ENCODE data around the gene EFNB2. TPM values are rescaled to one million over a fixed set of nuclear protein-coding genes. Genes with fewer than 3 reads are reported as not detected.

Gene EFNB2
- total and polyA plus RNA-seq, 4 donors: 34.2 to 83.3 (median 45.1) TPM

GRCh38 chr13:106467427-106468122, 67.9 kb downstream of the EFNB2 start:
- Histone ChIP-seq H3K27me3 (ENCODE audit: control insufficient read depth, insufficient read depth, low read length) (peaks cover 4% of the 10 kb centered on the region), H3K9me3 (ENCODE audit: control insufficient read depth, insufficient read depth, low read length) (no peaks in the 10 kb centered on the region), H3K4me1 (ENCODE audit: control insufficient read depth, insufficient read depth, low read length) (peaks cover 15% of the 10 kb centered on the region), H3K4me3 (ENCODE audit: low read depth, low read length) (no peak overlapping the region), H3K36me3 (ENCODE audit: control insufficient read depth, insufficient read depth, low read length) (no peaks in the 10 kb centered on the region), H3K27ac (ENCODE audit: low read depth, low read length) (peak overlapping the region; percentile 1)
- 70% methylated on average over 5 of the region's 10 CpGs for WGBS (ENCODE audit: insufficient coverage)
- no peak for DNase-seq (ENCODE audit: low read depth in 4 of 6, low spot score in 6 of 6)

- H3K4me1 ChIP-seq (ENCODE audit: control insufficient read depth, insufficient read depth, low read length): peaks cover 11% of the 10 kb centered on the region
- no peak overlapping the region for H3K4me3 ChIP-seq (ENCODE audit: low read depth, low read length)
- H3K36me3 ChIP-seq (ENCODE audit: control insufficient read depth, insufficient read depth, low read length): no peaks in the 10 kb centered on the region
- H3K27ac ChIP-seq (ENCODE audit: low read depth, low read length): no peak overlapping the region
- no peak for DNase-seq (ENCODE audit: low read depth in 4 of 6, low spot score in 6 of 6)
- WGBS (ENCODE audit: insufficient coverage): no CpG with 5 or more reads among the region's 7 CpGs
- peaks cover 1% of the 10 kb centered on the region for H3K27me3 ChIP-seq (ENCODE audit: control insufficient read depth, insufficient read depth, low read length)
- H3K9me3 ChIP-seq (ENCODE audit: control insufficient read depth, insufficient read depth, low read length): no peaks in the 10 kb centered on the region
Observed at GRCh38 chr13:106466691-106467426, 68.6 kb downstream of the EFNB2 start.

GRCh38 chr13:106464076-106464475, 71.4 kb downstream of the EFNB2 start:
- Histone ChIP-seq H3K27ac (ENCODE audit: low read depth, low read length) (no peak overlapping the region), H3K4me3 (ENCODE audit: low read depth, low read length) (no peak overlapping the region), H3K36me3 (ENCODE audit: control insufficient read depth, insufficient read depth, low read length) (no peaks in the 10 kb centered on the region), H3K27me3 (ENCODE audit: control insufficient read depth, insufficient read depth, low read length) (no peaks in the 10 kb centered on the region), H3K9me3 (ENCODE audit: control insufficient read depth, insufficient read depth, low read length) (no peaks in the 10 kb centered on the region), H3K4me1 (ENCODE audit: control insufficient read depth, insufficient read depth, low read length) (peaks cover 7% of the 10 kb centered on the region)
- WGBS (ENCODE audit: insufficient coverage): 73% methylated on average over 3 of the region's 4 CpGs
- no peak for DNase-seq (ENCODE audit: low read depth in 4 of 6, low spot score in 6 of 6)

DNA sequence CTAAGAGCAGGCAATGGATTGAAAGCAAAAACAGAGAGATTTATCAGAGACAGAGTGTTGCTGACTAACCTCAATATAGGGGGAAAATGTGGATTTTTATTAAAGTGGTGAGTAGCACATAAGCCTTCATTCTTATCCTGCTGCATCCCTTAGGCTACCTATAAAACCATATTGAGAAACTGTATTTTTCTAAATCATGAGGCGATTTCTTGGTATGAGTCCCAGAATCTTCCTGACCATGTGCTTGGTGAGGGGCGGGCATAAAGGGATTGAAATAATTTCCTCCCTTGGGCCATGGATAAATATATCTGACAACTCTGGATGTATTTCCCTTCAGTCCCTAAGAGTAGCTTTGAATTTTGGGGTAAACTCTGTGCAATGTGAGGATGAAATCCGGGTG, 72.8 kb downstream of the EFNB2 start:
- Histone ChIP-seq H3K4me3 (ENCODE audit: low read depth, low read length) (no peak overlapping the region), H3K36me3 (ENCODE audit: control insufficient read depth, insufficient read depth, low read length) (no peaks in the 10 kb centered on the region), H3K4me1 (ENCODE audit: control insufficient read depth, insufficient read depth, low read length) (no peaks in the 10 kb centered on the region), H3K9me3 (ENCODE audit: control insufficient read depth, insufficient read depth, low read length) (no peaks in the 10 kb centered on the region), H3K27me3 (ENCODE audit: control insufficient read depth, insufficient read depth, low read length) (no peaks in the 10 kb centered on the region), H3K27ac (ENCODE audit: low read depth, low read length) (no peak overlapping the region)
- no peak for DNase-seq (ENCODE audit: low read depth in 4 of 6, low spot score in 6 of 6)
- WGBS (ENCODE audit: insufficient coverage): 93% methylated on average over 1 of the region's 3 CpGs

DNA sequence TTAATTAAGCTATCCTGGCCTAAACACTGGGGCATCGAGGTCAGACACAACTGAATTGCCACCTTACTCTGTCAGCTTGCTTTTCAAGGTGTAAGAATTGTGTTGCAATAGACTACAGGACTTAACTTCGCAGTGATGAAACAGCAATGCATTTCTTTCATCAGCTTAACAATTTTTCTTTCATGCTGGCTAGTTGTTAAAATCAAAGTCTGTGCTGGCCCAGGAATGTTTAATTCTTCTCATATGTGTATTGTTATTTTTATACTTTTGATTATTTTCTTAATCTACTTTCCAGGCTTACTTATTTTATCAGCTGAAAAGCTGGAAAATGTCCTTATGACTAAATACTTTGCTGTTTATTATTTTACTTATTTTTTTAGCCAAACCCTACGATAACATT, 79.7 kb downstream of the EFNB2 start:
- Histone ChIP-seq H3K27ac (ENCODE audit: low read depth, low read length) (peak overlapping the region; percentile 40), H3K9me3 (ENCODE audit: control insufficient read depth, insufficient read depth, low read length) (no peaks in the 10 kb centered on the region), H3K4me3 (ENCODE audit: low read depth, low read length) (no peak overlapping the region), H3K27me3 (ENCODE audit: control insufficient read depth, insufficient read depth, low read length) (no peaks in the 10 kb centered on the region), H3K36me3 (ENCODE audit: control insufficient read depth, insufficient read depth, low read length) (no peaks in the 10 kb centered on the region), H3K4me1 (ENCODE audit: control insufficient read depth, insufficient read depth, low read length) (no peaks in the 10 kb centered on the region)
- no peak for DNase-seq (ENCODE audit: low read depth in 4 of 6, low spot score in 6 of 6)
- WGBS (ENCODE audit: insufficient coverage): 83% methylated on average over 1 of the region's 3 CpGs

GRCh38 chr13:106455190-106455589, 80.3 kb downstream of the EFNB2 start:
- DNase-seq (ENCODE audit: low read depth in 4 of 6, low spot score in 6 of 6): no peak
- peak overlapping the region; percentile 40 for H3K27ac ChIP-seq (ENCODE audit: low read depth, low read length)
- H3K27me3 ChIP-seq (ENCODE audit: control insufficient read depth, insufficient read depth, low read length): no peaks in the 10 kb centered on the region
- no peaks in the 10 kb centered on the region for H3K9me3 ChIP-seq (ENCODE audit: control insufficient read depth, insufficient read depth, low read length)
- WGBS (ENCODE audit: insufficient coverage): 97% methylated on average over 5 of the region's 9 CpGs
- H3K36me3 ChIP-seq (ENCODE audit: control insufficient read depth, insufficient read depth, low read length): no peaks in the 10 kb centered on the region
- no peaks in the 10 kb centered on the region for H3K4me1 ChIP-seq (ENCODE audit: control insufficient read depth, insufficient read depth, low read length)
- H3K4me3 ChIP-seq (ENCODE audit: low read depth, low read length): no peak overlapping the region

DNA sequence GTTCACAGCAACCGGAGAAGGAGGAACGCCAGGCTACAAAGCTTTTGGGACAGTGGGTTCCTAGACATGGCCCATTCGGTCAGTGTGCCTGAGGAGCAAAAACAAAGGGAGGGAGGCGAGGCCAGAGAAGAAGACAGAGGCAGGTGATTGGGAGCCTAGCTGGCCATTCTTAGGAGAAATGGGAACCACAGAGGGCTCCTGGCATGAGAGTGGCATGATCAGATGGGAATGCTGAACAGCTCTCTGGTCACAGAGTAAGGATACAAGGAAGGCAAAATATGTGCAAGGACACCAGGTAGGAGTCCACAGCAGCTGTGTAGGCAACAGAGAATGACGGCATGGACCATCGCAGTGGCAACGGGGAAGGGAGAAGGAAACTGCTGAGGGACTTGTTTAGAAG, 82.4 kb downstream of the EFNB2 start:
- H3K36me3 ChIP-seq (ENCODE audit: control insufficient read depth, insufficient read depth, low read length): no peaks in the 10 kb centered on the region

DNA sequence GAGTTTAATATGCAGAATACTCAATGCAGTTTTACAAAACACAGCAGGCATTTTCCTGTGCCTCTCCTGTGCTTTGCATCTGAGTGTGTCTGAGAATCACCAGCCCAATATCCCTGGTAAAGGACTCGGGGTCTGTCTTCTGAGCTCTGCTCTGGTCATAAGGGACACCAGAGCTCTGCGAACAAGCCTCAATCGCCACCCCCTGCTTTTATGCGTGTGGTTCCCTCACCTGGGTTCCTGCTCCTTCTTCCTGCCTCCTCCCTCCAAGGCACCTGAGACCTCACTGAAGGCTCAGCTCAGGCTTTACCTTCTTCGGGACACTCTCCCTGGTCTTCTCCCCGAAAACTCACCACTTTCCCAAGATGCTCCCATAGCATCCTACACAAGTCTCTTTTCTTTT, 84.5 kb downstream of the EFNB2 start:
- WGBS (ENCODE audit: insufficient coverage): 95% methylated on average over 6 of the region's 6 CpGs
- no peak for DNase-seq (ENCODE audit: low read depth in 4 of 6, low spot score in 6 of 6)
- Histone ChIP-seq H3K4me3 (ENCODE audit: low read depth, low read length) (no peak overlapping the region), H3K4me1 (ENCODE audit: control insufficient read depth, insufficient read depth, low read length) (no peaks in the 10 kb centered on the region), H3K27ac (ENCODE audit: low read depth, low read length) (no peak overlapping the region), H3K36me3 (ENCODE audit: control insufficient read depth, insufficient read depth, low read length) (no peaks in the 10 kb centered on the region), H3K9me3 (ENCODE audit: control insufficient read depth, insufficient read depth, low read length) (no peaks in the 10 kb centered on the region), H3K27me3 (ENCODE audit: control insufficient read depth, insufficient read depth, low read length) (no peaks in the 10 kb centered on the region)

More for the DNA sequence above, 82.4 kb downstream of the EFNB2 start:
- Histone ChIP-seq H3K4me1 (ENCODE audit: control insufficient read depth, insufficient read depth, low read length) (no peaks in the 10 kb centered on the region), H3K27me3 (ENCODE audit: control insufficient read depth, insufficient read depth, low read length) (no peaks in the 10 kb centered on the region), H3K4me3 (ENCODE audit: low read depth, low read length) (no peak overlapping the region), H3K27ac (ENCODE audit: low read depth, low read length) (no peak overlapping the region), H3K9me3 (ENCODE audit: control insufficient read depth, insufficient read depth, low read length) (no peaks in the 10 kb centered on the region)
- whole genome bisulfite sequencing (ENCODE audit: insufficient coverage): 92% methylated on average over 7 of the region's 7 CpGs
- DNase-seq (ENCODE audit: low read depth in 4 of 6, low spot score in 6 of 6): no peak

- no peaks in the 10 kb centered on the region for H3K36me3 ChIP-seq (ENCODE audit: control insufficient read depth, insufficient read depth, low read length)
- DNase-seq (ENCODE audit: low read depth in 4 of 6, low spot score in 6 of 6): peak in 1 of 6 donors; percentile 50
- no peaks in the 10 kb centered on the region for H3K4me1 ChIP-seq (ENCODE audit: control insufficient read depth, insufficient read depth, low read length)
- no peak overlapping the region for H3K27ac ChIP-seq (ENCODE audit: low read depth, low read length)
- H3K9me3 ChIP-seq (ENCODE audit: control insufficient read depth, insufficient read depth, low read length): no peaks in the 10 kb centered on the region
- H3K27me3 ChIP-seq (ENCODE audit: control insufficient read depth, insufficient read depth, low read length): no peaks in the 10 kb centered on the region
- H3K4me3 ChIP-seq (ENCODE audit: low read depth, low read length): no peak overlapping the region
- 75% methylated on average over 1 of the region's 4 CpGs for WGBS (ENCODE audit: insufficient coverage)
Observed at GRCh38 chr13:106449096-106449495, 86.4 kb downstream of the EFNB2 start.

DNA sequence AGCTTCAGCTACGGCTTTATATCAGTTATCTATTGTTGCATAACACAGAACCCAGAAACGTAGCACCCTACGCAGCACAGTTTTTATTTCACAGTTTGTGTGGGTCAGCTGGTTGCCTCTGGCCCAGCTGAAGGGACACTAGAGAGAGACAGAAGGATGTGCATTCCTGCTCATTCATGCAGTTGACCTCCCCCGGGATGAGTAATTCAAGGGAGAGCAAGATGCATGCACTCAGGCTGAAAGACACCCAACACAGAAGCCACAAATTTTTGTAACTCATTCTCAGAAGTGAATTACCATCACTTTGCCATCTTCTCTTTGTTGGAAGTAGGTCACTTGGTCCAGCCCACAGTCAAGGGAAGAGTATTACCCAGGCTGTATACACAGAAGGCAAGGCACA, 89.5 kb downstream of the EFNB2 start:
- Histone ChIP-seq H3K36me3 (ENCODE audit: control insufficient read depth, insufficient read depth, low read length) (no peaks in the 10 kb centered on the region), H3K4me3 (ENCODE audit: low read depth, low read length) (no peak overlapping the region), H3K27ac (ENCODE audit: low read depth, low read length) (no peak overlapping the region), H3K27me3 (ENCODE audit: control insufficient read depth, insufficient read depth, low read length) (no peaks in the 10 kb centered on the region), H3K4me1 (ENCODE audit: control insufficient read depth, insufficient read depth, low read length) (no peaks in the 10 kb centered on the region), H3K9me3 (ENCODE audit: control insufficient read depth, insufficient read depth, low read length) (no peaks in the 10 kb centered on the region)
- no CpG with 5 or more reads among the region's 4 CpGs for WGBS (ENCODE audit: insufficient coverage)
- DNase-seq (ENCODE audit: low read depth in 4 of 6, low spot score in 6 of 6): no peak

All from spinal cord (tissue), 10 donors.